Effector memory CD8-positive, alpha-beta T cell (primary cell): ENCODE data around the gene ZNF688.

Experiments
- ATAC-seq: fragments of 150-1000 bp; cut with Tn5 transposase; replicated peaks from 2 replicates; pipeline ENCODE4 v1.10.0; 2021; ENCODE audit warnings: mild to moderate bottlenecking, moderate library complexity
- DNase-seq, 3 experiments: peaks; one replicate each; pipeline ENCODE4 v3.0.0; 2021
- H3K27ac Mint-ChIP-seq, 2 donors: one replicate each; pipeline ENCODE4 v1.8.0; 2022; ENCODE audit warnings: mild to moderate bottlenecking in 2 of 2, mixed read lengths in 2 of 2, moderate library complexity in 2 of 2
- H3K27me3 Mint-ChIP-seq, 2 donors: one replicate each; pipeline ENCODE4 v1.8.0; 2022; ENCODE audit warnings: mixed read lengths in 2 of 2
- H3K36me3 Mint-ChIP-seq: one replicate; pipeline ENCODE4 v1.8.0; 2022; ENCODE audit warnings: mild to moderate bottlenecking, moderate library complexity, mixed read lengths; ENCODE audit not compliant: insufficient read depth
- H3K4me1 Mint-ChIP-seq, 2 donors: one replicate each; pipeline ENCODE4 v1.8.0; 2022; ENCODE audit warnings: low read depth in 2 of 2, mixed read lengths in 2 of 2
- H3K4me3 Mint-ChIP-seq, 2 donors: one replicate each; pipeline ENCODE4 v1.8.0; 2022; ENCODE audit warnings: mild to moderate bottlenecking in 2 of 2, mixed read lengths in 2 of 2, moderate library complexity in 2 of 2
- H3K9me3 Mint-ChIP-seq, 2 donors: one replicate each; pipeline ENCODE4 v1.8.0; 2022; ENCODE audit warnings: mixed read lengths in 2 of 2

ZNF688 gene

GRCh38 chr16:30570636-30571444 is 674 bp downstream of the ZNF688 start:
- Mint-ChIP-seq H3K4me3 (peak overlapping the region; percentile 83 to 91), H3K9me3 (no peaks in the 10 kb centered on the region), H3K27me3 (no peaks in the 10 kb centered on the region), H3K27ac (peak overlapping the region; percentile 86 to 95), H3K4me1 (peaks cover 27 to 37% of the 10 kb centered on the region in 2 donors), H3K36me3 (peaks cover 9% of the 10 kb centered on the region)
- ATAC-seq (no peak), DNase-seq (no peak)

- no peak for ATAC-seq
- peak overlapping the region; percentile 32 to 86 for H3K27ac Mint-ChIP-seq
- peaks cover 27 to 37% of the 10 kb centered on the region in 2 donors for H3K4me1 Mint-ChIP-seq
- peak overlapping the region in 1 of 2 donors; percentile 91 for H3K4me3 Mint-ChIP-seq
- no peaks in the 10 kb centered on the region for H3K9me3 Mint-ChIP-seq
- peaks cover 12% of the 10 kb centered on the region for H3K36me3 Mint-ChIP-seq
- no peak for DNase-seq
- H3K27me3 Mint-ChIP-seq, result no peaks in the 10 kb centered on the region
These were observed 1.5 kb downstream of the ZNF688 start for GRCh38 chr16:30569746-30570635.

GRCh38 chr16:30569281-30569680 is 2.2 kb downstream of the ZNF688 start:
- Mint-ChIP-seq H3K4me3 (no peak overlapping the region), H3K4me1 (peaks cover 27 to 37% of the 10 kb centered on the region in 2 donors)
- no peak for DNase-seq

GRCh38 chr16:30567991-30568638 is 3.4 kb downstream of the ZNF688 start:
- peaks cover 12% of the 10 kb centered on the region for H3K36me3 Mint-ChIP-seq

More at GRCh38 chr16:30569281-30569680, 2.2 kb downstream of the ZNF688 start:
- Mint-ChIP-seq H3K27ac (no peak overlapping the region), H3K27me3 (no peaks in the 10 kb centered on the region), H3K36me3 (peaks cover 12% of the 10 kb centered on the region), H3K9me3 (no peaks in the 10 kb centered on the region)
- ATAC-seq, result no peak

GRCh38 chr16:30567160-30567990 is 4.1 kb downstream of the ZNF688 start:
- Mint-ChIP-seq H3K4me1 (peaks cover 26 to 30% of the 10 kb centered on the region in 2 donors), H3K27me3 (no peaks in the 10 kb centered on the region), H3K27ac (peak overlapping the region; percentile 96 to 98), H3K4me3 (peak overlapping the region; percentile 52 to 64), H3K9me3 (no peaks in the 10 kb centered on the region), H3K36me3 (peaks cover 12% of the 10 kb centered on the region)
- DNase-seq (peak in 2 of 3 experiments; percentile 37 to 46), ATAC-seq (peak; percentile 31)

More at GRCh38 chr16:30567991-30568638, 3.4 kb downstream of the ZNF688 start:
- Mint-ChIP-seq H3K27me3 (no peaks in the 10 kb centered on the region), H3K4me3 (peak overlapping the region; percentile 52 to 64), H3K27ac (peak overlapping the region; percentile 96 to 98), H3K9me3 (no peaks in the 10 kb centered on the region), H3K4me1 (peaks cover 24 to 32% of the 10 kb centered on the region in 2 donors)
- DNase-seq (peak; percentile 27 to 34 (median 31)), ATAC-seq (peak; percentile 39)

GRCh38 chr16:30566531-30566930 is 5.0 kb downstream of the ZNF688 start:
- no peak for DNase-seq
- peak overlapping the region in 1 of 2 donors; percentile 96 for H3K27ac Mint-ChIP-seq

GRCh38 chr16:30565984-30566383 is 5.5 kb downstream of the ZNF688 start:
- ATAC-seq (no peak), DNase-seq (no peak)
- Mint-ChIP-seq H3K4me1 (peaks cover 23 to 27% of the 10 kb centered on the region in 2 donors), H3K27me3 (no peaks in the 10 kb centered on the region), H3K27ac (peak overlapping the region; percentile 31 to 96), H3K9me3 (no peaks in the 10 kb centered on the region), H3K4me3 (no peak overlapping the region), H3K36me3 (peaks cover 7% of the 10 kb centered on the region)

More at GRCh38 chr16:30566531-30566930, 5.0 kb downstream of the ZNF688 start:
- ATAC-seq, result no peak
- Mint-ChIP-seq H3K4me3 (no peak overlapping the region), H3K36me3 (peaks cover 7% of the 10 kb centered on the region), H3K4me1 (peaks cover 24 to 25% of the 10 kb centered on the region in 2 donors), H3K27me3 (no peaks in the 10 kb centered on the region), H3K9me3 (no peaks in the 10 kb centered on the region)

- Mint-ChIP-seq H3K4me3 (no peak overlapping the region), H3K27ac (peak overlapping the region in 1 of 2 donors; percentile 31), H3K27me3 (no peaks in the 10 kb centered on the region), H3K9me3 (no peaks in the 10 kb centered on the region), H3K4me1 (peaks cover 21 to 25% of the 10 kb centered on the region in 2 donors), H3K36me3 (peaks cover 7% of the 10 kb centered on the region)
- DNase-seq (no peak), ATAC-seq (no peak)
These were observed 6.0 kb downstream of the ZNF688 start for GRCh38 chr16:30565526-30565925.

- no peaks in the 10 kb centered on the region for H3K27me3 Mint-ChIP-seq
- H3K27ac Mint-ChIP-seq, result peak overlapping the region; percentile 67 to 91
- H3K36me3 Mint-ChIP-seq, result peaks cover 17% of the 10 kb centered on the region
- no peaks in the 10 kb centered on the region for H3K9me3 Mint-ChIP-seq
- DNase-seq (no peak), ATAC-seq (no peak)
- H3K4me3 Mint-ChIP-seq, result peak overlapping the region; percentile 77 to 86
- peaks cover 13 to 20% of the 10 kb centered on the region in 2 donors for H3K4me1 Mint-ChIP-seq
These were observed 9.5 kb downstream of the ZNF688 start for GRCh38 chr16:30562021-30562420.

- H3K9me3 Mint-ChIP-seq, result no peaks in the 10 kb centered on the region
- H3K36me3 Mint-ChIP-seq, result peaks cover 24% of the 10 kb centered on the region
- ATAC-seq, result no peak
- H3K4me1 Mint-ChIP-seq, result peaks cover 8 to 22% of the 10 kb centered on the region in 2 donors
- no peak for DNase-seq
- H3K4me3 Mint-ChIP-seq, result peak overlapping the region; percentile 77 to 86
- H3K27ac Mint-ChIP-seq, result peak overlapping the region; percentile 67 to 91
- no peaks in the 10 kb centered on the region for H3K27me3 Mint-ChIP-seq
These were observed 10.3 kb downstream of the ZNF688 start for GRCh38 chr16:30561089-30561816.

GRCh38 chr16:30559690-30560089 is 11.8 kb downstream of the ZNF688 start:
- H3K4me3 Mint-ChIP-seq, result peak overlapping the region; percentile 47 to 86
- peaks cover 11 to 26% of the 10 kb centered on the region in 2 donors for H3K4me1 Mint-ChIP-seq
- peak overlapping the region in 1 of 2 donors; percentile 93 for H3K27ac Mint-ChIP-seq

More at GRCh38 chr16:30559690-30560089, 11.8 kb downstream of the ZNF688 start:
- peaks cover 30% of the 10 kb centered on the region for H3K36me3 Mint-ChIP-seq
- no peaks in the 10 kb centered on the region for H3K27me3 Mint-ChIP-seq
- DNase-seq (no peak), ATAC-seq (no peak)
- no peaks in the 10 kb centered on the region for H3K9me3 Mint-ChIP-seq
